HG03060 (cell line): ENCODE results near the gene SELENOO.

ENCODE experiments used
- ATAC-seq: cut with Tn5 transposase; IDR thresholded peaks from one replicate; pipeline ENCODE4 v1.9.1; 2021; ENCODE audit warnings: low read depth, moderate number of reproducible peaks; ENCODE audit not compliant: unreplicated experiment

Gene SELENOO

GRCh38 chr22:50262460-50262911 is 61.7 kb downstream of the SELENOO start:
- no peak for ATAC-seq

DNA sequence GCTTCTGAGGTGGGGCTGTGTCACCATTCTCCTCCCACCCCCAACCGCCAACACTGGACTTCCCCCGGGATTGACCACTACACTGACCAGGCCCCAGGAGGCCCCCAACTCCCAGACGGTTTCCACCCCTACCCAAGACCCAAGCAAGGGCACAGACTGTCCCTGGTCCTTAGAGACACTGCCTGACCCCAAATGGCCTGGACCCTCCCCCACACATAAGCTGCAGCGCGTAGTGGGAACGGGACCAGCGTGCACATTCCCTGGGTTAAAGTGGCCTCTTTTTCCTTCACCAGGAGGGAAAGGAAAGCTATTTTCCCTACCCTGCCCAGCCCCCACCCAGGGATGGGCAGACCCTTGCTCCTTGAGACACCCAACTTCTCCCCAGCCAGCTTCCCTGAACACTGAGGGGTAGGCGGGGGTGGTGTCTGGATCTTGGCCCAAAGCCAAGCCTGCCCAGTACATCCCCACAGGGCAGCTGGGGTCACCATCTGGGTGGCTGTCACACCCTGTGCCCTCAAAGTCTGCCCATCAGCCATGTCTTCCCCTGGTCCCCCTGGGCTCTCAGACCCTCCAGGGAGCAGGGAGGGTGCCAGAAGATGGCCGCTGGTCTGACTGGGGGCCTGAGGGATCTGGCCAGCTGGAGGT is 62.3 kb downstream of the SELENOO start:
- ATAC-seq: no peak

DNA sequence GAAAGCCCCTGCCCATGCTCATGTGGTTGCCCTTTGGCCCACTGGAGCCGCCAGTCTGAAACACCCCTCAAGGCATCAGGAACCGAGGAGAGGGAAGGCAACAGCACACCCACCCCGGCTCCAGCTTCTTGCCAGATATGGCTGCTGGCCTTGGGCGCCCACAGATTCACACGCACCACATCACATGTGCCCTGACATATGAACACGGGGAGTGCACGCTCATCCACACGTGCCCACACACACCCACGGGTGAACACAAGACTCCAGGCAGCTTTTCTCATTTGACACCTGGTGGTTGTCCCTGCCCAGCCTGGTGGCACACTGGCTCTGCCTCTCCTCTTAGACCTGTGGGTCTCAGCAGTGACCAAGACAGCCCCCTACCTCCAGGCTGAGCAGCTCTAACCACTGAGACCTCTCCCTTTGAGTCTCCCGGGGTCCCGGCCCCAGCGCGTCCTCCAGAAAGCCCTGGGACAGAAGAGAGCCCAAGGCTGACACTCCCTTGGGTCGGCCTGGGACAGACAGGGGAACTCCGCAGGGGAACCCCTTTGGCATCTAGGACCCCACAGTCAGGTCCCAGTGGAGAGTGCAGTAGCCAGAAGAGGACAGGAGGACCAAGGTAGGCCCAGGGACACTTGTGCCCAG is 63.4 kb downstream of the SELENOO start:
- no peak for ATAC-seq

DNA sequence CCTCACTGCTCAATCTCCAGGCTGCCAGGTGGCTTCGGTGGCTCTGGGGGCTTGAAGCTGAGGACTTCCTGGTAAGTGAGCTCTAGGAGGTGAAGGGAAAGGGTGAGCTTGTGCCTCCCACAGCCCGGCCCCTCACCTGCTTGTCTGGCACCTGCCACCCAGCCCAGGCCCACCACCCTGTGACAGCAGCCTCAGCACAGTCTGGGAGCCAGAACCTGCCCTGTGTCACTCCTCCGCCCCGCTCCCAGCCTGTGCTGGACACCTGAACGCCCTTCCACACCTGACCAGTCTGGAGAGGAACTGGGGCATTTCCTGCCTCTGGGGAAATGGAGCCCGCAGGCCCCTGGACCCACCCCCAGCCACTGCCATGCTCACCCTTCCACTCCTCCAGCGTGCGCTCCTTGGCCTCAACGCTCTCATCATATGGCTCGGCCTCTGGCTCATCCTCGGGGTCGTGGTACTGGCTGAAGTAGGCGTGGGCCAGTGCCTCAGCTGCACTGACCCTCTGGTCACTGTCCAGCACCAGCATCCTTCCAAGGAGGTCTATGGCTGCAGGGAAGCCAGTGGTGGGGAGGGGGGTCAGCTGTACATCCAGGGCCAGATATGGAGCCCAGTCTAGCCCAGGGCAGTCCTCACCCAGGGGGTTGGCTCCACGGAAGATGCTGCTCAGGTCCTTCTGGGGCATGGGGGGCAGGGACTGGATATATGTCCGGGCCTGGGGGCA is 64.3 kb downstream of the SELENOO start:
- no peak for ATAC-seq

DNA sequence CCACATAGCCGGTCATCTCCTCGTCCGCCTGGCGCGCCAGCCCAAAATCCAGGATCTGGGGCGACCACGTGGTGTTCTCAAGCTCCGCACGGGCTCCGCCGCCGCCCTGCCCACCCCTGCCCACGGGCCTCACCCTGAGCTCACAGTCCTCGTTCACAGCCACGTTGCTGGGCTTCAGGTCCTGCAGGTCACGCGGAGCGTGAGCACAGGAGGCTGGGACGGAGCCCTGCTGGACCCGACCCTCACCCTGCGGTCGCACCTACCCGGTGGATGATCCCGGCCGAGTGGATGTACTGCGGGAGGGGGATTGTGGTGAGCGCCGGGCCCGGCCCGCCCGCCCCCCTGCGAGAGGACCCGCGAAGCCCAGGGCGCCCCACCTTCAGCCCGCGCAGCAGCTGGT is 66.2 kb downstream of the SELENOO start:
- ATAC-seq: no peak
